Panc1 (cell line): ENCODE results near the gene AEBP2. TPM values are rescaled to one million over a fixed set of nuclear protein-coding genes. Genes with fewer than 3 reads are reported as not detected.
"Not testable (repeated sequence)": the region's sequence is repeated elsewhere in the genome, so short reads cannot be mapped to it uniquely, and the experiment has no call there.

Experiments used
- ATAC-seq: fragments of 200-7000 bp; cut with Tn5 transposase; 2 replicates; pipeline ENCODE4 v1.9.1; 2020; ENCODE audit warnings: mild to moderate bottlenecking, moderate library complexity
- BruUV-seq: library from RNA; stranded (reverse); fragments of 400-500 nt; replicated peaks from 2 replicates; lab custom pipeline; 2021; lab: Mats Ljungman, UMichigan
- CTCF ChIA-PET: fragments of 300-600 bp; sonication (Branson Sonifier 250); formaldehyde crosslinking; loops from one replicate; lab custom pipeline; 2022; ENCODE audit warnings: antibody characterized with exemption; lab: Charles Lee
- POLR2A ChIA-PET: fragments of 300-600 bp; sonication (Branson Sonifier 250); formaldehyde crosslinking; loops from one replicate; lab custom pipeline; 2022; ENCODE audit warnings: antibody characterized with exemption; lab: Charles Lee
- DNase-seq: peaks from one replicate; pipeline ENCODE4 v3.0.0-alpha.2; 2010; ENCODE audit warnings: low read depth, low spot score
- H3K27ac ChIP-seq: 2 replicates; pipeline ENCODE4 v1.5.1; 2011; ENCODE audit warnings: mild to moderate bottlenecking, low read length, inconsistent platforms
- H3K27me3 ChIP-seq: fragments of 200-500 bp; sonication (Bioruptor generic); 2 replicates; pipeline ENCODE4 v1.6.0; 2014; ENCODE audit warnings: low read length, inconsistent platforms; ENCODE audit not compliant: control insufficient read depth, insufficient read depth
- H3K36me3 ChIP-seq: fragments of 200-500 bp; sonication (Bioruptor generic); 2 replicates; pipeline ENCODE4 v1.5.1; 2014; ENCODE audit warnings: inconsistent platforms, mild to moderate bottlenecking, low read length, moderate library complexity; ENCODE audit not compliant: control insufficient read depth, insufficient read depth
- H3K4me1 ChIP-seq: 2 replicates; pipeline ENCODE4 v1.5.1; 2011; ENCODE audit warnings: inconsistent platforms, mild to moderate bottlenecking, low read length, moderate library complexity; ENCODE audit not compliant: control insufficient read depth, insufficient read depth
- H3K4me3 ChIP-seq, 2 experiments: 2 replicates each; pipeline ENCODE4 v1.5.1; 2011 to 2012; ENCODE audit warnings: low read depth in 2 of 2, low read length in 2 of 2, mild to moderate bottlenecking in 2 of 2, inconsistent platforms in 1 of 2, moderate library complexity in 1 of 2
- H3K9me3 ChIP-seq: fragments of 200-500 bp; sonication (Bioruptor generic); 2 replicates; pipeline ENCODE4 v1.5.1; 2014; ENCODE audit warnings: low read depth, mild to moderate bottlenecking, inconsistent platforms, low read length, moderate library complexity; ENCODE audit not compliant: control insufficient read depth, insufficient read depth
- CTCF ChIP-seq: fragments of 450-650 bp; IDR thresholded peaks from 2 replicates; pipeline ENCODE4 v1.5.1; 2017; ENCODE audit warnings: mild to moderate bottlenecking
- POLR2AphosphoS5 ChIP-seq: IDR thresholded peaks from 2 replicates; pipeline ENCODE4 v1.6.1; 2012; ENCODE audit warnings: mild to moderate bottlenecking, low read depth, low read length, moderate library complexity
- SIN3A ChIP-seq: IDR thresholded peaks from 2 replicates; pipeline ENCODE4 v1.6.1; 2012; ENCODE audit warnings: low read depth, mild to moderate bottlenecking, low read length, moderate library complexity, borderline replicate concordance; ENCODE audit not compliant: insufficient read depth
- TCF7L2 ChIP-seq: IDR thresholded peaks from 2 replicates; pipeline ENCODE4 v1.6.1; 2011; ENCODE audit warnings: mild to moderate bottlenecking, low read depth, low read length, inconsistent platforms
- in situ Hi-C: cut with HindIII; loops from 2 replicates; pipeline ENCODE4 v1.10.0; 2016; ENCODE audit warnings: low sequenced_read_pairs, low pct_unique_long_range_greater_than_20kb
- intact Hi-C: fragments of 100-400 bp; cut with micrococcal nuclease; formaldehyde crosslinking; loops from one replicate; pipeline ENCODE4 v1.10.0; 2022; ENCODE audit not compliant: unreplicated experiment
- total RNA-seq: library from RNA; stranded (reverse); gene quantifications from one replicate; pipeline ENCODE4 v1.2.1, GENCODE V29; 2021; ENCODE audit not compliant: unreplicated experiment
- TF ChIP-seq, protein P1 (sequence below), 2 experiments: IDR thresholded peaks; 2 replicates each; pipeline ENCODE4 v1.6.1; 2011 to 2012; ENCODE audit warnings: low read depth in 2 of 2, control low read depth in 1 of 2, low read length in 1 of 2, mild to moderate bottlenecking in 1 of 2, moderate library complexity in 1 of 2; ENCODE audit not compliant: insufficient read depth in 1 of 2

Gene AEBP2
- total RNA-seq, 1 experiment from 2014 or later, result 32.4 TPM

DNA sequence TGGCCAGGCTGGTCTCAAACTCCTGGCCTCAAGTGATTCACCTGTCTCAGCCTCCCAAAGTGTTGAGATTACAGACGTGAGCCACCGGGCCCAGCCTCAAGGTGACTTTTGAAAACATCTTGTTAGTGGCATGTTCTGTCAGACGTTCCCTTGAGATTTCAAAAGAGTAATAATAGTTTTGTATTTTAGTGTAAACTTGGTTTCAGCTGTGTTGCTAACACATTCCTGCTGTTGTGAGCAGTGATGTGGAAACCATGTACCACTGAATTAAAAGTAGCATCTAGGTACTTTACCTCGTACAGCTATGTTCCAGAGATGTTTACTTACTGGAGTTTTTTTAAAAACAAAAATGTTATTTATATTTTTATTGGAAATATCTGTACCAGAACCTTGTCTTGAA is 111.3 kb downstream of the AEBP2 start:
- CTCF ChIA-PET, result no interaction called here
- H3K9me3 ChIP-seq, result no peaks in the 10 kb centered on the region
- no peaks in the 10 kb centered on the region for H3K4me1 ChIP-seq
- in situ Hi-C loops (no loop called here), intact Hi-C loops (no loop called here)
- H3K27ac ChIP-seq, result no peak overlapping the region
- H3K36me3 ChIP-seq, result no peaks in the 10 kb centered on the region
- H3K4me3 ChIP-seq, result no peak overlapping the region
- BruUV-seq, result no TSS peak
- ATAC-seq (no peak), DNase-seq (no peak)
- POLR2A ChIA-PET, result no interaction called here
- H3K27me3 ChIP-seq, result no peaks in the 10 kb centered on the region
- TF ChIP-seq CTCF (no peak), SIN3A (no peak), POLR2AphosphoS5 (no peak), TCF7L2 (no peak)
- TF ChIP-seq, protein P1, sequence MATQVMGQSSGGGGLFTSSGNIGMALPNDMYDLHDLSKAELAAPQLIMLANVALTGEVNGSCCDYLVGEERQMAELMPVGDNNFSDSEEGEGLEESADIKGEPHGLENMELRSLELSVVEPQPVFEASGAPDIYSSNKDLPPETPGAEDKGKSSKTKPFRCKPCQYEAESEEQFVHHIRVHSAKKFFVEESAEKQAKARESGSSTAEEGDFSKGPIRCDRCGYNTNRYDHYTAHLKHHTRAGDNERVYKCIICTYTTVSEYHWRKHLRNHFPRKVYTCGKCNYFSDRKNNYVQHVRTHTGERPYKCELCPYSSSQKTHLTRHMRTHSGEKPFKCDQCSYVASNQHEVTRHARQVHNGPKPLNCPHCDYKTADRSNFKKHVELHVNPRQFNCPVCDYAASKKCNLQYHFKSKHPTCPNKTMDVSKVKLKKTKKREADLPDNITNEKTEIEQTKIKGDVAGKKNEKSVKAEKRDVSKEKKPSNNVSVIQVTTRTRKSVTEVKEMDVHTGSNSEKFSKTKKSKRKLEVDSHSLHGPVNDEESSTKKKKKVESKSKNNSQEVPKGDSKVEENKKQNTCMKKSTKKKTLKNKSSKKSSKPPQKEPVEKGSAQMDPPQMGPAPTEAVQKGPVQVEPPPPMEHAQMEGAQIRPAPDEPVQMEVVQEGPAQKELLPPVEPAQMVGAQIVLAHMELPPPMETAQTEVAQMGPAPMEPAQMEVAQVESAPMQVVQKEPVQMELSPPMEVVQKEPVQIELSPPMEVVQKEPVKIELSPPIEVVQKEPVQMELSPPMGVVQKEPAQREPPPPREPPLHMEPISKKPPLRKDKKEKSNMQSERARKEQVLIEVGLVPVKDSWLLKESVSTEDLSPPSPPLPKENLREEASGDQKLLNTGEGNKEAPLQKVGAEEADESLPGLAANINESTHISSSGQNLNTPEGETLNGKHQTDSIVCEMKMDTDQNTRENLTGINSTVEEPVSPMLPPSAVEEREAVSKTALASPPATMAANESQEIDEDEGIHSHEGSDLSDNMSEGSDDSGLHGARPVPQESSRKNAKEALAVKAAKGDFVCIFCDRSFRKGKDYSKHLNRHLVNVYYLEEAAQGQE (IDR thresholded peaks at IDR 0.05; ENCODE audit: insufficient read depth in 1 of 2, low read depth in 2 of 2, low read length in 1 of 2), result no peak

GRCh38 chr12:19552441-19553097 is 113.3 kb downstream of the AEBP2 start:
- ATAC-seq, H3K9me3 ChIP-seq, CTCF ChIA-PET, intact Hi-C loops, H3K27ac ChIP-seq, H3K27me3 ChIP-seq, POLR2A ChIA-PET, H3K4me3 ChIP-seq, DNase-seq, BruUV-seq, H3K4me1 ChIP-seq, in situ Hi-C loops, H3K36me3 ChIP-seq: not testable (repeated sequence)

DNA sequence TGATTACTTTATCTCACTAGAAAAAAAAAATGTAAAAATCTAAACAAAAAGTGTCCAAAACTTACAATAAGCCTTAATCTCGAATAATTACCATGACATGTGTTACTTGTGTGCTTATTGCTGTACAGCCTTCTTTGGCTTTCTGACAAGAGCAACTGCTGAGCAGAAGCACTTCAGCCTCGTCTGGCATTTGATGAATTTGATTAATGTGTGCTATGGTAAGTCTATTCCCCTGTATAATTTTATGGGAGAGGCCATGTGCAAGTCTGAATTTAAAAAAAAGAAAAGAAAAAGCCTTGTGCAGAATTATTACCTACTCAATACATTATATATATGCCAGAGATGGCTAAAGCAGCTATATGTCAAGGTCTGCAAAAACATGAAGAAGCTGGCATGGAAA is 113.9 kb downstream of the AEBP2 start:
- DNase-seq, result no peak
- TF ChIP-seq SIN3A (no peak), TCF7L2 (no peak), POLR2AphosphoS5 (no peak), CTCF (no peak)
- TF ChIP-seq, protein P1 (IDR thresholded peaks at IDR 0.05; ENCODE audit: insufficient read depth in 1 of 2, low read depth in 2 of 2, low read length in 1 of 2), result no peak
- ChIA-PET POLR2A (no interaction called here), CTCF (no interaction called here)
- no peak for ATAC-seq
- Histone ChIP-seq H3K27ac (no peak overlapping the region), H3K36me3 (no peaks in the 10 kb centered on the region), H3K27me3 (no peaks in the 10 kb centered on the region), H3K4me1 (no peaks in the 10 kb centered on the region), H3K9me3 (no peaks in the 10 kb centered on the region), H3K4me3 (no peak overlapping the region)
- intact Hi-C loops, result no loop called here
- BruUV-seq, result no TSS peak
- in situ Hi-C loops, result no loop called here
